ENCODE results near the gene RXRA. TPM values are rescaled to one million over a fixed set of nuclear protein-coding genes. Genes with fewer than 3 reads are reported as not detected.

Gene RXRA
- total RNA-seq, 2 donors from 2014 or later: 45.4 to 58.1 TPM

- Histone ChIP-seq H3K27ac (no peak overlapping the region), H3K27me3 (replicated peaks; ENCODE audit: insufficient read depth) (no peaks in the 10 kb centered on the region), H3K4me1 (ENCODE audit: control insufficient read depth in 1 of 2, low read depth in 2 of 2) (peaks cover 59 to 94% of the 10 kb centered on the region in 2 donors), H3K4me3 (no peak overlapping the region), H3K9me3 (no peaks in the 10 kb centered on the region), H3K36me3 (no peaks in the 10 kb centered on the region)
- DNase-seq (ENCODE audit: low spot score) (no peak), ATAC-seq (ENCODE audit: insufficient number of reproducible peaks, low FRiP score, low read depth) (no peak)
- TF ChIP-seq CTCF (IDR thresholded peaks at IDR 0.05): no peak
These were observed 7.8 kb downstream of the RXRA start for GRCh38 chr9:134333874-134334581.

DNA sequence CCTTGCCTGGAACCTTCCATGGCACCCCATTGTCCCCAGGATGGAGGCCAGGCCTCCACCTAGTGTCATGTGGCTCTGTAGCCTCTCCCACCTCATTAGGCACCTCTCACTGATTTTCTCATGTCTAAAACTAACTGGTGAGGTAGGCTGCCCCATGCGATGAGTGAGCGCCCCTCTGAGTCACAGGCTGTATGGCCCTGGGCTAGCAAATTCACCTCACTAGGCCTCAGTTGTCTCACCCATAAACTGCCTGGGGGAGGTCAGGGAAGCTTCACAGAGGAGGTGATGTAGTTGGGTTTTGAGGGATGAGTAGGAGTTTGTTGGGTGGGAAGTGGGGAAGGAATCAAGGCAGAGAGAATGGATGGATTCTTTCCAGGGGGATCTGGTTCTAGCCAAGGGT is 8.8 kb downstream of the RXRA start:
- no peak overlapping the region for H3K27ac ChIP-seq
- H3K27me3 ChIP-seq (replicated peaks; ENCODE audit: insufficient read depth): no peaks in the 10 kb centered on the region
- no peak overlapping the region for H3K4me3 ChIP-seq
- no peaks in the 10 kb centered on the region for H3K36me3 ChIP-seq
- peaks cover 61 to 94% of the 10 kb centered on the region in 2 donors for H3K4me1 ChIP-seq (ENCODE audit: control insufficient read depth in 1 of 2, low read depth in 2 of 2)
- DNase-seq (ENCODE audit: low spot score) (no peak), ATAC-seq (ENCODE audit: insufficient number of reproducible peaks, low FRiP score, low read depth) (no peak)
- no peak for TF ChIP-seq CTCF (IDR thresholded peaks at IDR 0.05)
- no peaks in the 10 kb centered on the region for H3K9me3 ChIP-seq

GRCh38 chr9:134335486-134336220 is 9.4 kb downstream of the RXRA start:
- H3K36me3 ChIP-seq: no peaks in the 10 kb centered on the region
- H3K27ac ChIP-seq: no peak overlapping the region
- DNase-seq (ENCODE audit: low spot score): no peak
- H3K27me3 ChIP-seq (replicated peaks; ENCODE audit: insufficient read depth): no peaks in the 10 kb centered on the region
- H3K4me3 ChIP-seq: no peak overlapping the region
- no peaks in the 10 kb centered on the region for H3K9me3 ChIP-seq
- ATAC-seq (ENCODE audit: insufficient number of reproducible peaks, low FRiP score, low read depth): no peak
- peaks cover 59 to 94% of the 10 kb centered on the region in 2 donors for H3K4me1 ChIP-seq (ENCODE audit: control insufficient read depth in 1 of 2, low read depth in 2 of 2)
- TF ChIP-seq CTCF (IDR thresholded peaks at IDR 0.05): no peak

GRCh38 chr9:134336228-134336627 is 10.0 kb downstream of the RXRA start:
- no peak for TF ChIP-seq CTCF (IDR thresholded peaks at IDR 0.05)
- no peak for ATAC-seq (ENCODE audit: insufficient number of reproducible peaks, low FRiP score, low read depth)
- peaks cover 61 to 94% of the 10 kb centered on the region in 2 donors for H3K4me1 ChIP-seq (ENCODE audit: control insufficient read depth in 1 of 2, low read depth in 2 of 2)
- no peaks in the 10 kb centered on the region for H3K9me3 ChIP-seq
- DNase-seq (ENCODE audit: low spot score): no peak
- no peak overlapping the region for H3K27ac ChIP-seq
- H3K27me3 ChIP-seq (replicated peaks; ENCODE audit: insufficient read depth): no peaks in the 10 kb centered on the region
- H3K36me3 ChIP-seq: no peaks in the 10 kb centered on the region
- H3K4me3 ChIP-seq: no peak overlapping the region

GRCh38 chr9:134336924-134337323 is 10.7 kb downstream of the RXRA start:
- no peak for DNase-seq (ENCODE audit: low spot score)
- no peaks in the 10 kb centered on the region for H3K27me3 ChIP-seq (replicated peaks; ENCODE audit: insufficient read depth)
- no peaks in the 10 kb centered on the region for H3K36me3 ChIP-seq
- no peak overlapping the region for H3K4me3 ChIP-seq
- peaks cover 64 to 94% of the 10 kb centered on the region in 2 donors for H3K4me1 ChIP-seq (ENCODE audit: control insufficient read depth in 1 of 2, low read depth in 2 of 2)
- no peak for ATAC-seq (ENCODE audit: insufficient number of reproducible peaks, low FRiP score, low read depth)
- no peaks in the 10 kb centered on the region for H3K9me3 ChIP-seq
- no peak for TF ChIP-seq CTCF (IDR thresholded peaks at IDR 0.05)
- no peak overlapping the region for H3K27ac ChIP-seq

Data from thoracic aorta (tissue), 2 donors.